A549 (cell line): ENCODE data around the gene RAPGEF2. TPM values are rescaled to one million over a fixed set of nuclear protein-coding genes. Genes with fewer than 3 reads are reported as not detected.

Source experiments
- ATAC-seq, 2 experiments: fragments of 200-7000 bp in 1 of 2; fragments of >200 bp in 1 of 2; cut with Nextera tagmentation in 1 of 2; cut with Tn5 transposase in 1 of 2; 3 replicates each; pipeline versions ENCODE4 v1.8.0 to v1.9.1; 2018 to 2020; ENCODE audit warnings: mild to moderate bottlenecking in 1 of 2, moderate library complexity in 1 of 2
- CTCF ChIA-PET: fragments of 300-600 bp; sonication (Branson Sonifier 250); formaldehyde crosslinking; extraction: SDS; loops from one replicate; lab custom pipeline; 2021; ENCODE audit warnings: antibody characterized with exemption, inconsistent platforms; lab: Yijun Ruan, JAX
- POLR2A ChIA-PET: fragments of 350-600 bp; formaldehyde crosslinking; extraction: SDS; loops from one replicate; lab custom pipeline; 2021; ENCODE audit warnings: antibody characterized with exemption, inconsistent platforms; lab: Yijun Ruan, JAX
- DNase-seq, 2 experiments: peaks; one replicate each; pipeline versions ENCODE4 v3.0.0 to v3.0.0-alpha.2; 2011 to 2016; ENCODE audit warnings: low read depth in 1 of 2, low spot score in 1 of 2
- FAIRE-seq: peaks from 2 replicates; lab custom pipeline; 2011; peaks lifted over from hg19 to GRCh38; lab: Jason Lieb, UNC
- H3K27ac ChIP-seq, 2 experiments: fragments of >200 bp; sonication (Bioruptor Twin); formaldehyde crosslinking; 3 replicates each; pipeline ENCODE4 v1.5.1; 2016 to 2017
- H3K4me1 ChIP-seq: fragments of >200 bp; sonication (Bioruptor Twin); formaldehyde crosslinking; 3 replicates; pipeline ENCODE4 v1.6.1; 2016
- H3K4me2 ChIP-seq: fragments of >200 bp; sonication (Bioruptor Twin); formaldehyde crosslinking; 3 replicates; pipeline ENCODE4 v1.6.1; 2016
- H3K4me3 ChIP-seq: fragments of >200 bp; sonication (Bioruptor Twin); formaldehyde crosslinking; 3 replicates; pipeline ENCODE4 v1.5.1; 2016
- H3K9me3 ChIP-seq: fragments of >200 bp; sonication (Bioruptor Twin); formaldehyde crosslinking; 3 replicates; pipeline ENCODE4 v1.6.1; 2016
- BHLHE40 ChIP-seq: IDR thresholded peaks from 2 replicates; pipeline ENCODE4 v1.6.1; 2012; ENCODE audit warnings: low read depth, low read length, inconsistent platforms
- CBX2 ChIP-seq: fragments of 200-600 bp; sonication (generic); IDR thresholded peaks from 2 replicates; pipeline ENCODE4 v1.6.1; 2016; ENCODE audit warnings: low read depth, mild to moderate bottlenecking, borderline replicate concordance
- CHD2 ChIP-seq: fragments of 150-350 bp; IDR thresholded peaks from 2 replicates; pipeline ENCODE4 v1.6.1; 2014; ENCODE audit warnings: low read length; ENCODE audit not compliant: partially characterized antibody
- FOSL2 ChIP-seq, 2 experiments: fragments of 450-650 bp in 1 of 2; fragments of >200 bp in 1 of 2; sonication (Bioruptor Twin) in 1 of 2; formaldehyde crosslinking; IDR thresholded peaks; 2 replicates each; pipeline versions ENCODE4 v1.5.0 to v1.6.1; 2016 to 2020; ENCODE audit warnings: mild to moderate bottlenecking in 1 of 2, moderate library complexity in 1 of 2
- FOXS1 ChIP-seq: fragments of 250-450 bp; sonication (Bioruptor Pico); IDR thresholded peaks from 2 replicates; pipeline ENCODE4 v1.5.0; 2020; ENCODE audit warnings: mild to moderate bottlenecking, moderate library complexity
- GATA3 ChIP-seq: IDR thresholded peaks from 2 replicates; pipeline ENCODE4 v1.6.1; 2012; ENCODE audit warnings: borderline replicate concordance
- HEYL ChIP-seq: fragments of 250-450 bp; sonication (Bioruptor Pico); IDR thresholded peaks from 2 replicates; pipeline ENCODE4 v1.8.0; 2021; ENCODE audit warnings: mild to moderate bottlenecking, moderate library complexity
- HOXA7 ChIP-seq: fragments of 250-450 bp; sonication (Bioruptor Pico); IDR thresholded peaks from 2 replicates; pipeline ENCODE4 v1.5.0; 2020; ENCODE audit warnings: mild to moderate bottlenecking, moderate library complexity
- JUNB ChIP-seq: fragments of >200 bp; sonication (Bioruptor Twin); formaldehyde crosslinking; IDR thresholded peaks from 2 replicates; pipeline ENCODE4 v1.6.1; 2016
- KDM1A ChIP-seq: fragments of 200-600 bp; sonication (generic); IDR thresholded peaks from 2 replicates; pipeline ENCODE4 v1.6.1; 2016; ENCODE audit warnings: low read depth, mild to moderate bottlenecking
- KDM5A ChIP-seq: fragments of 200-600 bp; sonication (generic); IDR thresholded peaks from 2 replicates; pipeline ENCODE4 v1.6.1; 2016; ENCODE audit warnings: antibody characterized with exemption, mild to moderate bottlenecking
- MAFK ChIP-seq: fragments of 450-650 bp; IDR thresholded peaks from 2 replicates; pipeline ENCODE4 v1.6.1; 2014; ENCODE audit not compliant: partially characterized antibody
- MAZ ChIP-seq: fragments of 150-350 bp; IDR thresholded peaks from 2 replicates; pipeline ENCODE4 v1.6.1; 2014; ENCODE audit warnings: antibody characterized with exemption, low read depth, low read length, borderline replicate concordance
- MYC ChIP-seq: IDR thresholded peaks from 2 replicates; pipeline ENCODE4 v1.6.1; 2012; ENCODE audit warnings: mild to moderate bottlenecking, inconsistent platforms, low read length, improper control_type of control experiment, borderline replicate concordance
- NPAS2 ChIP-seq: fragments of 250-450 bp; sonication (Bioruptor Pico); IDR thresholded peaks from 2 replicates; pipeline ENCODE4 v1.8.0; 2022; ENCODE audit warnings: mild to moderate bottlenecking, moderate library complexity, borderline replicate concordance
- NR3C1 ChIP-seq: fragments of >200 bp; sonication (Bioruptor Twin); formaldehyde crosslinking; IDR thresholded peaks from 3 replicates; pipeline ENCODE4 v1.6.1; 2017
- PHF8 ChIP-seq: fragments of 200-600 bp; sonication (generic); IDR thresholded peaks from 2 replicates; pipeline ENCODE4 v1.6.1; 2016; ENCODE audit warnings: low read depth, mild to moderate bottlenecking, antibody characterized with exemption, moderate library complexity, borderline replicate concordance
- POLR2AphosphoS2 ChIP-seq: conservative IDR thresholded peaks from 2 replicates; pipeline ENCODE4 v1.6.1; 2012; ENCODE audit warnings: low read length, improper control_type of control experiment, inconsistent platforms
- RARB ChIP-seq: fragments of 250-450 bp; sonication (Bioruptor Pico); IDR thresholded peaks from 2 replicates; pipeline ENCODE4 v1.8.0; 2021; ENCODE audit warnings: mild to moderate bottlenecking, moderate library complexity
- RCOR1 ChIP-seq: fragments of 150-350 bp; IDR thresholded peaks from 2 replicates; pipeline ENCODE4 v1.6.1; 2014; ENCODE audit warnings: antibody characterized with exemption, low read length, low read depth
- RFX5 ChIP-seq: fragments of 450-650 bp; IDR thresholded peaks from 2 replicates; pipeline ENCODE4 v1.7.1; 2014; ENCODE audit warnings: antibody characterized with exemption, mild to moderate bottlenecking, moderate library complexity
- SMC3 ChIP-seq: fragments of >200 bp; sonication (Bioruptor Twin); formaldehyde crosslinking; IDR thresholded peaks from 3 replicates; pipeline ENCODE4 v1.6.1; 2018; ENCODE audit warnings: inconsistent platforms
- WGBS: methylation state at CpG from one replicate; pipeline ENCODE4 v1.1.6; 2017; ENCODE audit errors: missing lambda C conversion rate; 5-methylcytosine and 5-hydroxymethylcytosine counted together
- polyA plus RNA-seq, 4 experiments: library from polyadenylated mRNA; depleted of rRNA in 3 of 4; stranded (reverse); fragments of >200 nt; fragmentation: RNase III in 1 of 4; extraction: RNeasy Plus Mini Kit Qiagen cat#74134 plus additional on column Dnase treatment in 1 of 4; gene quantifications; 2 replicates in 3 of 4; 3 replicates in 1 of 4; pipeline ENCODE4 v1.2.3, GENCODE V29; 2011 to 2017
- TF ChIP-seq, protein P1 (sequence below): IDR thresholded peaks from 2 replicates; pipeline ENCODE4 v1.6.1; 2012
- TF ChIP-seq, protein P2 (sequence below): fragments of 250-450 bp; sonication (Bioruptor Pico); IDR thresholded peaks from 2 replicates; pipeline ENCODE4 v1.5.0; 2020; ENCODE audit warnings: low read depth, mild to moderate bottlenecking, moderate library complexity
- TF ChIP-seq, protein P3 (sequence below): IDR thresholded peaks from 2 replicates; pipeline ENCODE4 v1.6.1; 2012
- TF ChIP-seq, protein P4 (sequence below): fragments of >200 bp; sonication (Bioruptor Twin); formaldehyde crosslinking; IDR thresholded peaks from 2 replicates; pipeline ENCODE4 v1.6.1; 2016
- TF ChIP-seq, protein P5 (sequence below): fragments of 250-450 bp; sonication (Bioruptor Pico); IDR thresholded peaks from 2 replicates; pipeline ENCODE4 v1.5.0; 2021; ENCODE audit warnings: mild to moderate bottlenecking, moderate library complexity, borderline replicate concordance
- TF ChIP-seq, protein P6 (sequence below): fragments of 450-650 bp; IDR thresholded peaks from 2 replicates; pipeline ENCODE4 v1.6.1; 2014; ENCODE audit warnings: antibody characterized with exemption

Gene RAPGEF2
- polyA plus RNA-seq, 2 of the 4 experiments (the other 2 are of a cell fraction) = 10.7 to 31.8 TPM

DNA sequence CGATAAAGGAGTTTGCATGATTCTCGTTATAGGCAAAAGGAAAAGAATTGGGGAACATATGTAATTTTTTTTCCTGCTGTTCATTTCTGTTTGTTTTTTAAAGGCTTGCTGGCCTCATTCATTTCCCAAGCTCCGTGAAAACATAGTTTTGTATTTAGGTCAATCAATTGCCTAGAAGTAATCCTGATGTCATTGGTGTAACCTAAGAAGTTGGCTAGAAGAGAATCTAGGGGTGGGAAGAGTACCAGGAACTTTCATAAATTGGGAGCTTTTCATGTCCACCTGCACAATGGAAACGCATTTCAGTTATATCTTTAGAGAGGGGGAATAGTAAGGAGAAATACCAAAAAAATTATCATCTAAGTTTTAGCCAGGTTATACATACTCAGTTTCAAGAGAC, 3.8 kb downstream of the RAPGEF2 start:
- WGBS = 78% methylated on average over 4 of the region's 4 CpGs
- no peaks in the 10 kb centered on the region for H3K9me3 ChIP-seq
- peak overlapping the region; percentile 91 for H3K4me2 ChIP-seq
- ChIA-PET POLR2A (no interaction called here), CTCF (no interaction called here)
- no peak overlapping the region for H3K4me3 ChIP-seq
- DNase-seq = no peak
- FAIRE-seq = no peak
- no peak for ATAC-seq
- H3K27ac ChIP-seq = no peak overlapping the region
- peaks cover 35% of the 10 kb centered on the region for H3K4me1 ChIP-seq
- no peak for TF ChIP-seq FOSL2 (IDR thresholded peaks at IDR 0.05)
- TF ChIP-seq FOSL2 (CRISPR knock-in tag; IDR thresholded peaks at IDR 0.05) = no peak
- TF ChIP-seq NPAS2 (CRISPR knock-in tag) = no peak
- no peak for TF ChIP-seq GATA3
- no peak for TF ChIP-seq MAZ
- no peak for TF ChIP-seq CHD2
- no peak for TF ChIP-seq MYC
- no peak for TF ChIP-seq NR3C1
- TF ChIP-seq, protein P1, sequence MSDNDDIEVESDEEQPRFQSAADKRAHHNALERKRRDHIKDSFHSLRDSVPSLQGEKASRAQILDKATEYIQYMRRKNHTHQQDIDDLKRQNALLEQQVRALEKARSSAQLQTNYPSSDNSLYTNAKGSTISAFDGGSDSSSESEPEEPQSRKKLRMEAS = no peak
- TF ChIP-seq SMC3 = no peak
- TF ChIP-seq PHF8 = no peak

DNA sequence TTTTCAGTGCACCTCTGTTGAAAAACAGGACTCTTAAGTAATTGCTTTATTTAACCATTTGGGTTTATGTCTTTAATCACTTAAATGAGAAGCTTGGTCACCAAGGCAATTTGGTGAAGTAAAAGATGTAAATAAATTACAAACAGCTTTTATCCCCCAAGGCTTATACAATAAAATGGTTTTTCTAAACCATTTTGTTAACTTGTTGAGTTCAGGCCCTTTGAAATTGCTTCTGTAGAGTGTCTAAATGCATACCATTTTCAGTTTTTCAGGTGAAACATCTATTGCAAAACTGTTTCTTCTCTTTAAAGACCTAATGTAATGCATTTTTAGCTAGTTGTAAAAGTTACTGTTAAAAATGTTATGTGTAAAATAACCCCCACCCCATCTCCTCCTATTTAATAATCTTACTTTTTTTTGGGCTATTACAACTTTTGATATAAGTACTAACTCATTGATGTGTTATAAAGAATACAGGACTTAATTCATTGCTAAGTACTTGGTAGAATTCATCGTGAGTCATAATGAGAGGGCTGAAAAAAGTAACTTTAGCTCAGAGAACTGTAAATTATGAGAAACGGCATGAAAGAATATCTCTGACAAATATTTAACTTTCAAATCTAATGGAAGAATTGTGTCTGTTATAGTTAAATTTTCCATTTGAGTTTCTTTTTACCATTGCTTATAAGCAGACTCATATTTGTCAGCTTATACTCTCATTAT, 4.5 kb downstream of the RAPGEF2 start:
- 15% methylated on average over 2 of the region's 2 CpGs for WGBS

DNA sequence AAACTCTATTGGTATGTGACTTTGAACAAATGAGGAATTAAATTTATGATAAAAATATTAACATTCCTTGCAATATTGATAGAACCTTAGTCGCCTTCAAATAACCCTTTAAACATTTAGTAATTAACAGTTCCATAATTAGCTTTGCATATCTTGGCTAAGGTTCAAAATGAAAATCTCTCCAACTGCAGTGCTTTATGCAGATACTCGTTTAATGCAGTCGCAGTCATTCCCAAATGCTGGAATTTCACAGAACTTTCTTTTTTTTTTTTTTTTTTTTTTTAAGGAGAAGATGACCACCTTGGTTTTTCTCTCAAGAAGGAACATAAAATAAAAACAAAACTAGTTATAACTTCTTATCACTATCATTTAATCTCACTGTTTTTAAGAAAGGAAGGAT, 5.2 kb downstream of the RAPGEF2 start:
- no peak for ATAC-seq
- Histone ChIP-seq H3K4me2 (peak overlapping the region; percentile 91; the same call in 2 of the 3 replicates), H3K4me1 (peaks cover 31% of the 10 kb centered on the region), H3K4me3 (no peak overlapping the region), H3K9me3 (no peaks in the 10 kb centered on the region), H3K27ac (no peak overlapping the region)
- 85% methylated on average over 3 of the region's 3 CpGs for WGBS
- CTCF ChIA-PET = no interaction called here
- FAIRE-seq = no peak
- DNase-seq = no peak
- POLR2A ChIA-PET = no interaction called here
- TF ChIP-seq FOXS1 = no peak
- TF ChIP-seq, protein P2, sequence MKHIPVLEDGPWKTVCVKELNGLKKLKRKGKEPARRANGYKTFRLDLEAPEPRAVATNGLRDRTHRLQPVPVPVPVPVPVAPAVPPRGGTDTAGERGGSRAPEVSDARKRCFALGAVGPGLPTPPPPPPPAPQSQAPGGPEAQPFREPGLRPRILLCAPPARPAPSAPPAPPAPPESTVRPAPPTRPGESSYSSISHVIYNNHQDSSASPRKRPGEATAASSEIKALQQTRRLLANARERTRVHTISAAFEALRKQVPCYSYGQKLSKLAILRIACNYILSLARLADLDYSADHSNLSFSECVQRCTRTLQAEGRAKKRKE (CRISPR knock-in tag) = no peak
- TF ChIP-seq CBX2 = no peak
- TF ChIP-seq, protein P3, sequence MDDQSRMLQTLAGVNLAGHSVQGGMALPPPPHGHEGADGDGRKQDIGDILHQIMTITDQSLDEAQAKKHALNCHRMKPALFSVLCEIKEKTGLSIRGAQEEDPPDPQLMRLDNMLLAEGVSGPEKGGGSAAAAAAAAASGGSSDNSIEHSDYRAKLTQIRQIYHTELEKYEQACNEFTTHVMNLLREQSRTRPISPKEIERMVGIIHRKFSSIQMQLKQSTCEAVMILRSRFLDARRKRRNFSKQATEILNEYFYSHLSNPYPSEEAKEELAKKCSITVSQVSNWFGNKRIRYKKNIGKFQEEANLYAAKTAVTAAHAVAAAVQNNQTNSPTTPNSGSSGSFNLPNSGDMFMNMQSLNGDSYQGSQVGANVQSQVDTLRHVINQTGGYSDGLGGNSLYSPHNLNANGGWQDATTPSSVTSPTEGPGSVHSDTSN = no peak
- TF ChIP-seq, protein P1 = no peak
- no peak for TF ChIP-seq HOXA7 (CRISPR knock-in tag)
- no peak for TF ChIP-seq SMC3
- no peak for TF ChIP-seq PHF8
- no peak for TF ChIP-seq MAFK

More for the DNA sequence above, 4.5 kb downstream of the RAPGEF2 start:
- TF ChIP-seq NPAS2 (CRISPR knock-in tag) (no peak), FOSL2 (IDR thresholded peaks at IDR 0.05) (no peak), FOSL2 (CRISPR knock-in tag; IDR thresholded peaks at IDR 0.05) (no peak), BHLHE40 (no peak), JUNB (no peak), HEYL (no peak), FOXS1 (no peak), RARB (CRISPR knock-in tag) (no peak), KDM5A (no peak), CBX2 (no peak), POLR2AphosphoS2 (no peak), RCOR1 (no peak), KDM1A (no peak), RFX5 (no peak), CHD2 (no peak), PHF8 (no peak)
- TF ChIP-seq, protein P4, sequence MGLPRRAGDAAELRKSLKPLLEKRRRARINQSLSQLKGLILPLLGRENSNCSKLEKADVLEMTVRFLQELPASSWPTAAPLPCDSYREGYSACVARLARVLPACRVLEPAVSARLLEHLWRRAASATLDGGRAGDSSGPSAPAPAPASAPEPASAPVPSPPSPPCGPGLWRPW = no peak
- TF ChIP-seq, protein P5, sequence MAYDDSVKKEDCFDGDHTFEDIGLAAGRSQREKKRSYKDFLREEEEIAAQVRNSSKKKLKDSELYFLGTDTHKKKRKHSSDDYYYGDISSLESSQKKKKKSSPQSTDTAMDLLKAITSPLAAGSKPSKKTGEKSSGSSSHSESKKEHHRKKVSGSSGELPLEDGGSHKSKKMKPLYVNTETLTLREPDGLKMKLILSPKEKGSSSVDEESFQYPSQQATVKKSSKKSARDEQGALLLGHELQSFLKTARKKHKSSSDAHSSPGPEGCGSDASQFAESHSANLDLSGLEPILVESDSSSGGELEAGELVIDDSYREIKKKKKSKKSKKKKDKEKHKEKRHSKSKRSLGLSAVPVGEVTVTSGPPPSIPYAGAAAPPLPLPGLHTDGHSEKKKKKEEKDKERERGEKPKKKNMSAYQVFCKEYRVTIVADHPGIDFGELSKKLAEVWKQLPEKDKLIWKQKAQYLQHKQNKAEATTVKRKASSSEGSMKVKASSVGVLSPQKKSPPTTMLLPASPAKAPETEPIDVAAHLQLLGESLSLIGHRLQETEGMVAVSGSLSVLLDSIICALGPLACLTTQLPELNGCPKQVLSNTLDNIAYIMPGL (CRISPR knock-in tag) = no peak
- TF ChIP-seq, protein P6, sequence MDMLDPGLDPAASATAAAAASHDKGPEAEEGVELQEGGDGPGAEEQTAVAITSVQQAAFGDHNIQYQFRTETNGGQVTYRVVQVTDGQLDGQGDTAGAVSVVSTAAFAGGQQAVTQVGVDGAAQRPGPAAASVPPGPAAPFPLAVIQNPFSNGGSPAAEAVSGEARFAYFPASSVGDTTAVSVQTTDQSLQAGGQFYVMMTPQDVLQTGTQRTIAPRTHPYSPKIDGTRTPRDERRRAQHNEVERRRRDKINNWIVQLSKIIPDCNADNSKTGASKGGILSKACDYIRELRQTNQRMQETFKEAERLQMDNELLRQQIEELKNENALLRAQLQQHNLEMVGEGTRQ = no peak
- TF ChIP-seq, all 56 proteins: peak for 0
- peaks cover 31% of the 10 kb centered on the region for H3K4me1 ChIP-seq
- FAIRE-seq (no peak), DNase-seq (no peak), ATAC-seq (no peak)
- peak overlapping the region; percentile 91 for H3K4me2 ChIP-seq
- ChIA-PET POLR2A (interaction anchor here (0.6 kb wide), 1 partner anchor 25 kb away, joined by 4 read pairs; no protein-coding TSS in a partner anchor), CTCF (no interaction called here)
- H3K4me3 ChIP-seq = no peak overlapping the region
- H3K9me3 ChIP-seq = no peaks in the 10 kb centered on the region
- no peak overlapping the region for H3K27ac ChIP-seq
